ENCODE data around the gene PRKCB.

GRCh38 chr16:23943604-23944003 is 107.8 kb downstream of the PRKCB start:
- TF ChIP-seq CTCF (conservative IDR thresholded peaks at IDR 0.05; ENCODE audit: low read length) (no peak), EZH2phosphoT487 (IDR thresholded peaks at IDR 0.05; ENCODE audit: borderline replicate concordance, low read depth, low read length) (no peak)

Measured in OCI-LY7 (cell line).